Measurements from ENCODE around the gene ATP8B1. TPM values are rescaled to one million over a fixed set of nuclear protein-coding genes. Genes with fewer than 3 reads are reported as not detected.

ATP8B1 gene
- total RNA-seq, 4 donors from 2014 or later: 97.3 to 115 (median 103) TPM

- DNase-seq: no peak
- Histone ChIP-seq H3K4me3 (no peak overlapping the region), H3K27me3 (no peaks in the 10 kb centered on the region), H3K9me3 (no peaks in the 10 kb centered on the region), H3K4me1 (peaks cover 0 to 60% (median 4%) of the 10 kb centered on the region in 4 donors), H3K27ac (peak overlapping the region in 3 of 4 donors; percentile 33 to 67 (median 61)), H3K36me3 (no peaks in the 10 kb centered on the region)
- no peak for TF ChIP-seq POLR2A (IDR thresholded peaks at IDR 0.05)
- no peak for TF ChIP-seq CTCF (IDR thresholded peaks at IDR 0.05)
Observed at GRCh38 chr18:57776767-57777166, 26.3 kb downstream of the ATP8B1 start.

GRCh38 chr18:57776354-57776753, 26.8 kb downstream of the ATP8B1 start:
- H3K4me1 ChIP-seq: peaks cover 0 to 56% (median 4%) of the 10 kb centered on the region in 4 donors
- no peak for DNase-seq
- no peak for TF ChIP-seq POLR2A (IDR thresholded peaks at IDR 0.05)
- TF ChIP-seq CTCF (IDR thresholded peaks at IDR 0.05): no peak
- peak overlapping the region in 3 of 4 donors; percentile 61 to 88 (median 67) for H3K27ac ChIP-seq
- H3K4me3 ChIP-seq: no peak overlapping the region
- no peaks in the 10 kb centered on the region for H3K9me3 ChIP-seq
- no peaks in the 10 kb centered on the region for H3K36me3 ChIP-seq
- no peaks in the 10 kb centered on the region for H3K27me3 ChIP-seq

- Histone ChIP-seq H3K9me3 (no peaks in the 10 kb centered on the region), H3K27ac (peak overlapping the region in 3 of 4 donors; percentile 61 to 88 (median 67)), H3K4me3 (no peak overlapping the region), H3K4me1 (peaks cover 0 to 55% (median 3%) of the 10 kb centered on the region in 4 donors), H3K36me3 (no peaks in the 10 kb centered on the region), H3K27me3 (no peaks in the 10 kb centered on the region)
- TF ChIP-seq CTCF (IDR thresholded peaks at IDR 0.05): no peak
- no peak for TF ChIP-seq POLR2A (IDR thresholded peaks at IDR 0.05)
- no peak for DNase-seq
Observed at GRCh38 chr18:57775937-57776336, 27.2 kb downstream of the ATP8B1 start.

GRCh38 chr18:57772387-57772799, 30.7 kb downstream of the ATP8B1 start:
- Histone ChIP-seq H3K4me3 (no peak overlapping the region), H3K4me1 (peaks cover 0 to 60% (median 2%) of the 10 kb centered on the region in 4 donors), H3K9me3 (no peaks in the 10 kb centered on the region), H3K27me3 (no peaks in the 10 kb centered on the region), H3K36me3 (no peaks in the 10 kb centered on the region), H3K27ac (peak overlapping the region in 3 of 4 donors; percentile 54 to 81 (median 68))
- DNase-seq: peak in 1 of 3 donors; percentile 70
- TF ChIP-seq POLR2A (IDR thresholded peaks at IDR 0.05) (no peak), CTCF (IDR thresholded peaks at IDR 0.05) (no peak)

- DNase-seq: no peak
Observed at GRCh38 chr18:57771626-57772025, 31.5 kb downstream of the ATP8B1 start.

More at GRCh38 chr18:57771626-57772025, 31.5 kb downstream of the ATP8B1 start:
- H3K27me3 ChIP-seq: no peaks in the 10 kb centered on the region
- H3K36me3 ChIP-seq: no peaks in the 10 kb centered on the region
- no peak overlapping the region for H3K4me3 ChIP-seq
- H3K9me3 ChIP-seq: no peaks in the 10 kb centered on the region
- H3K4me1 ChIP-seq: peaks cover 0 to 52% (median 2%) of the 10 kb centered on the region in 4 donors
- H3K27ac ChIP-seq: peak overlapping the region in 3 of 4 donors; percentile 54 to 81 (median 68)
- no peak for TF ChIP-seq POLR2A (IDR thresholded peaks at IDR 0.05)
- TF ChIP-seq CTCF (IDR thresholded peaks at IDR 0.05): no peak
